Neuronal stem cell (in vitro differentiated cells): ENCODE results near the gene TMEM72.

ENCODE experiments used
- DNase-seq: peaks from one replicate; pipeline ENCODE4 v3.0.0-alpha.2; 2013; ENCODE audit warnings: low spot score
- H2AFZ ChIP-seq: one replicate; pipeline ENCODE4 v1.6.1; 2013; ENCODE audit warnings: mild to moderate bottlenecking, low read length, inconsistent platforms
- H2AK5ac ChIP-seq: 2 replicates; pipeline ENCODE4 v1.6.1; 2013; ENCODE audit warnings: low read depth, mild to moderate bottlenecking, inconsistent platforms, low read length, moderate library complexity, mixed read lengths
- H2BK120ac ChIP-seq: 2 replicates; pipeline ENCODE4 v1.6.1; 2013; ENCODE audit warnings: low read depth, mild to moderate bottlenecking, inconsistent platforms, low read length, moderate library complexity, mixed read lengths
- H2BK12ac ChIP-seq: one replicate; pipeline ENCODE4 v1.6.1; 2013; ENCODE audit warnings: low read length, inconsistent platforms
- H2BK15ac ChIP-seq: 2 replicates; pipeline ENCODE4 v1.6.1; 2013; ENCODE audit warnings: mild to moderate bottlenecking, low read length, inconsistent platforms, mixed read lengths
- H2BK5ac ChIP-seq: one replicate; pipeline ENCODE4 v1.6.1; 2013; ENCODE audit warnings: inconsistent platforms, mild to moderate bottlenecking, low read length, moderate library complexity
- H3K14ac ChIP-seq: one replicate; pipeline ENCODE4 v1.6.1; 2013; ENCODE audit warnings: low read length, inconsistent platforms
- H3K18ac ChIP-seq: 2 replicates; pipeline ENCODE4 v1.6.1; 2013; ENCODE audit warnings: low read length, inconsistent platforms
- H3K23ac ChIP-seq: 2 replicates; pipeline ENCODE4 v1.6.1; 2013; ENCODE audit warnings: low read depth, mild to moderate bottlenecking, mixed read lengths, low read length, inconsistent platforms; ENCODE audit not compliant: poor library complexity
- H3K27ac ChIP-seq: replicated peaks from 3 replicates; pipeline ENCODE4 v1.5.1; 2013; ENCODE audit warnings: low read length, inconsistent platforms
- H3K27me3 ChIP-seq, 3 experiments: 2 replicates each; pipeline ENCODE4 v1.6.1; 2013; ENCODE audit warnings: low read length in 3 of 3, mild to moderate bottlenecking in 2 of 3, inconsistent platforms in 1 of 3, low read depth in 1 of 3, mixed read lengths in 1 of 3, moderate library complexity in 1 of 3; ENCODE audit not compliant: control insufficient read depth in 3 of 3, insufficient read depth in 3 of 3
- H3K36me3 ChIP-seq, 2 donors: replicated peaks in 1 of 2; 2 replicates each; pipeline ENCODE4 v1.6.1; 2013; ENCODE audit warnings: low read length in 2 of 2; ENCODE audit not compliant: control insufficient read depth in 2 of 2, insufficient read depth in 2 of 2
- H3K4ac ChIP-seq: 2 replicates; pipeline ENCODE4 v1.6.1; 2013; ENCODE audit warnings: inconsistent platforms, mild to moderate bottlenecking, low read length, moderate library complexity
- H3K4me1 ChIP-seq, 2 donors: 1 replicate in 1 of 2; 2 replicates in 1 of 2; pipeline ENCODE4 v1.6.1; 2013; ENCODE audit warnings: low read length in 2 of 2, low read depth in 1 of 2; ENCODE audit not compliant: control insufficient read depth in 2 of 2, insufficient read depth in 1 of 2
- H3K4me2 ChIP-seq: one replicate; pipeline ENCODE4 v1.6.1; 2013; ENCODE audit warnings: mild to moderate bottlenecking, low read length, inconsistent platforms; ENCODE audit not compliant: insufficient read depth, poor library complexity, severe bottlenecking
- H3K4me3 ChIP-seq, 2 donors: 2 replicates each; pipeline ENCODE4 v1.5.1; 2013; ENCODE audit warnings: low read length in 2 of 2, mild to moderate bottlenecking in 2 of 2, inconsistent platforms in 1 of 2, moderate library complexity in 1 of 2
- H3K79me1 ChIP-seq: one replicate; pipeline ENCODE4 v1.6.1; 2013; ENCODE audit warnings: low read depth, mild to moderate bottlenecking, inconsistent platforms, low read length, moderate library complexity
- H3K9ac ChIP-seq: one replicate; pipeline ENCODE4 v1.6.1; 2013; ENCODE audit warnings: mild to moderate bottlenecking, low read depth, low read length, inconsistent platforms; ENCODE audit not compliant: poor library complexity
- H3K9me3 ChIP-seq, 2 donors: replicated peaks in 1 of 2; 2 replicates each; pipeline versions ENCODE3 to v1.6.1; 2013; ENCODE audit warnings: low read length in 2 of 2, mild to moderate bottlenecking in 2 of 2, inconsistent platforms in 1 of 2, low read depth in 1 of 2, mixed read lengths in 1 of 2, moderate library complexity in 1 of 2; ENCODE audit not compliant: control insufficient read depth in 2 of 2, insufficient read depth in 1 of 2
- H4K8ac ChIP-seq: one replicate; pipeline ENCODE4 v1.6.1; 2013; ENCODE audit warnings: low read depth, mild to moderate bottlenecking, inconsistent platforms, low read length, moderate library complexity
- H4K91ac ChIP-seq: one replicate; pipeline ENCODE4 v1.6.1; 2013; ENCODE audit warnings: low read length, low read depth, mild to moderate bottlenecking, inconsistent platforms; ENCODE audit not compliant: poor library complexity
- whole genome bisulfite sequencing, 2 donors: extraction: QIAGEN DNeasy Blood & Tissue Kit; methylation state at CpG; one replicate each; pipeline ENCODE4 v1.1.7; 2013; ENCODE audit warnings: missing lambda C conversion rate in 2 of 2, mixed read lengths in 1 of 2; ENCODE audit not compliant: insufficient read length in 2 of 2, insufficient replicate concordance in 1 of 2; ENCODE audit errors: extremely low coverage in 2 of 2; 5-methylcytosine and 5-hydroxymethylcytosine counted together

TMEM72 gene

GRCh38 chr10:44986179-44986578 lies 75.0 kb downstream of the TMEM72 start:
- H4K91ac ChIP-seq, result no peak overlapping the region
- H4K8ac ChIP-seq, result no peak overlapping the region
- no peak overlapping the region for H3K23ac ChIP-seq
- H3K79me1 ChIP-seq, result no peaks in the 10 kb centered on the region
- H3K4ac ChIP-seq, result no peak overlapping the region
- no peak overlapping the region for H3K14ac ChIP-seq
- H3K9ac ChIP-seq, result no peak overlapping the region
- H3K4me1 ChIP-seq, result peaks cover 0 to 12% of the 10 kb centered on the region in 2 donors
- H2BK15ac ChIP-seq, result no peak overlapping the region
- no peaks in the 10 kb centered on the region for H3K36me3 ChIP-seq
- no peak overlapping the region for H3K27ac ChIP-seq
- H3K18ac ChIP-seq, result no peak overlapping the region
- no peak for DNase-seq
- H3K4me3 ChIP-seq, result no peak overlapping the region
- H2AK5ac ChIP-seq, result no peak overlapping the region
- no peak overlapping the region for H2BK12ac ChIP-seq
- H2BK120ac ChIP-seq, result no peak overlapping the region
- no peak overlapping the region for H2BK5ac ChIP-seq
- WGBS, 2 donors, result no CpG with 5 or more reads among the region's 3 CpGs
- H3K9me3 ChIP-seq, result no peaks in the 10 kb centered on the region
- no peak overlapping the region for H3K4me2 ChIP-seq
- H2AFZ ChIP-seq, result no peak overlapping the region
- peaks cover 0 to 2% (median 0%) of the 10 kb centered on the region in 3 experiments for H3K27me3 ChIP-seq
